MM.1S (cell line): ENCODE results near the gene RNF212.

Experiments used
- DNase-seq: peaks from one replicate; pipeline ENCODE4 v3.0.0-alpha.2; 2015
- H2AFZ ChIP-seq: fragments of 300-600 bp; sonication (generic); 2 replicates; pipeline ENCODE4 v1.6.0; 2016; ENCODE audit warnings: antibody characterized with exemption, low read length
- H3F3A ChIP-seq: fragments of 300-600 bp; sonication (generic); 2 replicates; pipeline ENCODE4 v1.6.1; 2016; ENCODE audit warnings: mild to moderate bottlenecking, antibody characterized with exemption, low read length, moderate library complexity, mixed read lengths; ENCODE audit not compliant: insufficient read depth
- H3K27ac ChIP-seq: fragments of 300-600 bp; sonication (generic); 2 replicates; pipeline ENCODE4 v1.5.1; 2016; ENCODE audit warnings: mild to moderate bottlenecking, low read length
- H3K27me3 ChIP-seq: fragments of 300-600 bp; sonication (generic); replicated peaks from 2 replicates; pipeline ENCODE4 v1.6.0; 2016; ENCODE audit warnings: low read length; ENCODE audit not compliant: insufficient read depth
- H3K36me3 ChIP-seq: fragments of 300-600 bp; sonication (generic); replicated peaks from 2 replicates; pipeline ENCODE4 v1.6.1; 2016; ENCODE audit warnings: mild to moderate bottlenecking, low read length, mixed read lengths; ENCODE audit not compliant: insufficient read depth
- H3K4me1 ChIP-seq: fragments of 300-600 bp; sonication (generic); 2 replicates; pipeline ENCODE4 v1.6.1; 2016; ENCODE audit warnings: low read length, mixed read lengths
- H3K4me2 ChIP-seq: fragments of 300-600 bp; sonication (generic); 2 replicates; pipeline ENCODE4 v1.6.0; 2016; ENCODE audit warnings: low read depth, low read length
- H3K4me3 ChIP-seq: fragments of 300-600 bp; sonication (generic); 2 replicates; pipeline ENCODE4 v1.5.1; 2016; ENCODE audit warnings: low read length, mixed read lengths
- H3K79me2 ChIP-seq: fragments of 300-600 bp; sonication (generic); 2 replicates; pipeline ENCODE4 v1.6.1; 2016; ENCODE audit warnings: mixed run types, low read length, mixed read lengths
- H3K9ac ChIP-seq: fragments of 300-600 bp; sonication (generic); 2 replicates; pipeline ENCODE4 v1.6.1; 2016; ENCODE audit warnings: low read length, mixed read lengths
- H3K9me2 ChIP-seq: fragments of 300-600 bp; sonication (generic); replicated peaks from 2 replicates; pipeline ENCODE4 v1.6.1; 2016; ENCODE audit warnings: mild to moderate bottlenecking, low read length, mixed read lengths; ENCODE audit not compliant: insufficient read depth
- H3K9me3 ChIP-seq: fragments of 300-600 bp; sonication (generic); replicated peaks from 2 replicates; pipeline ENCODE4 v1.6.1; 2016; ENCODE audit warnings: mild to moderate bottlenecking, low read length, mixed read lengths; ENCODE audit not compliant: insufficient read depth
- H4K20me1 ChIP-seq: fragments of 300-600 bp; sonication (generic); 2 replicates; pipeline ENCODE4 v1.6.1; 2016; ENCODE audit warnings: mild to moderate bottlenecking, low read length, moderate library complexity, mixed read lengths; ENCODE audit not compliant: insufficient read depth
- EZH2 ChIP-seq: fragments of 300-600 bp; sonication (generic); optimal IDR thresholded peaks from 2 replicates; pipeline ENCODE3; 2017; ENCODE audit warnings: low read depth, mild to moderate bottlenecking, antibody characterized with exemption, low read length, mixed read lengths
- EZH2phosphoT487 ChIP-seq: fragments of 300-600 bp; sonication (generic); IDR thresholded peaks from 2 replicates; pipeline ENCODE4 v1.6.1; 2018; ENCODE audit warnings: antibody characterized with exemption, low read length
- TF ChIP-seq, protein P1 (sequence below): fragments of 300-600 bp; sonication (generic); IDR thresholded peaks from 2 replicates; pipeline ENCODE4 v1.5.1; 2016; ENCODE audit warnings: antibody characterized with exemption, low read length, mixed read lengths

Gene RNF212

GRCh38 chr4:1153567-1154090 is 40.3 kb upstream of the RNF212 start:
- Histone ChIP-seq H3K4me1 (0 out of 2 replicates have a peak, but pooled peaks cover 8% of the 10 kb centered on the region), H4K20me1 (no peaks in the 10 kb centered on the region), H3K9me3 (no peaks in the 10 kb centered on the region), H2AFZ (no peak overlapping the region), H3K4me2 (no peak overlapping the region), H3F3A (no peaks in the 10 kb centered on the region), H3K27me3 (peaks cover 24% of the 10 kb centered on the region), H3K27ac (no peak overlapping the region), H3K36me3 (no peaks in the 10 kb centered on the region), H3K9ac (no peak overlapping the region), H3K9me2 (no peaks in the 10 kb centered on the region), H3K79me2 (no peaks in the 10 kb centered on the region), H3K4me3 (no peak overlapping the region)
- TF ChIP-seq EZH2phosphoT487 (no peak), EZH2 (no peak)
- TF ChIP-seq, protein P1, sequence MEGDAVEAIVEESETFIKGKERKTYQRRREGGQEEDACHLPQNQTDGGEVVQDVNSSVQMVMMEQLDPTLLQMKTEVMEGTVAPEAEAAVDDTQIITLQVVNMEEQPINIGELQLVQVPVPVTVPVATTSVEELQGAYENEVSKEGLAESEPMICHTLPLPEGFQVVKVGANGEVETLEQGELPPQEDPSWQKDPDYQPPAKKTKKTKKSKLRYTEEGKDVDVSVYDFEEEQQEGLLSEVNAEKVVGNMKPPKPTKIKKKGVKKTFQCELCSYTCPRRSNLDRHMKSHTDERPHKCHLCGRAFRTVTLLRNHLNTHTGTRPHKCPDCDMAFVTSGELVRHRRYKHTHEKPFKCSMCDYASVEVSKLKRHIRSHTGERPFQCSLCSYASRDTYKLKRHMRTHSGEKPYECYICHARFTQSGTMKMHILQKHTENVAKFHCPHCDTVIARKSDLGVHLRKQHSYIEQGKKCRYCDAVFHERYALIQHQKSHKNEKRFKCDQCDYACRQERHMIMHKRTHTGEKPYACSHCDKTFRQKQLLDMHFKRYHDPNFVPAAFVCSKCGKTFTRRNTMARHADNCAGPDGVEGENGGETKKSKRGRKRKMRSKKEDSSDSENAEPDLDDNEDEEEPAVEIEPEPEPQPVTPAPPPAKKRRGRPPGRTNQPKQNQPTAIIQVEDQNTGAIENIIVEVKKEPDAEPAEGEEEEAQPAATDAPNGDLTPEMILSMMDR, result no peak
- no peak for DNase-seq

GRCh38 chr4:1152290-1152689 is 38.9 kb upstream of the RNF212 start:
- no peaks in the 10 kb centered on the region for H4K20me1 ChIP-seq
- H3K9ac ChIP-seq, result no peak overlapping the region
- no peak overlapping the region for H3K27ac ChIP-seq
- no peaks in the 10 kb centered on the region for H3K9me2 ChIP-seq
- TF ChIP-seq EZH2, result no peak
- TF ChIP-seq, protein P1, result no peak
- no peak for TF ChIP-seq EZH2phosphoT487
- no peaks in the 10 kb centered on the region for H3F3A ChIP-seq
- no peaks in the 10 kb centered on the region for H3K9me3 ChIP-seq
- no peak overlapping the region for H3K4me2 ChIP-seq
- H3K79me2 ChIP-seq, result no peaks in the 10 kb centered on the region
- no peaks in the 10 kb centered on the region for H3K36me3 ChIP-seq
- DNase-seq, result no peak
- peaks cover 33% of the 10 kb centered on the region for H3K27me3 ChIP-seq
- no peak overlapping the region for H3K4me3 ChIP-seq
- H3K4me1 ChIP-seq, result 0 out of 2 replicates have a peak, but pooled peaks cover 8% of the 10 kb centered on the region
- no peak overlapping the region for H2AFZ ChIP-seq

- H3K4me2 ChIP-seq, result no peak overlapping the region
- H3K4me3 ChIP-seq, result no peak overlapping the region
- H3K9ac ChIP-seq, result no peak overlapping the region
- H3K36me3 ChIP-seq, result no peaks in the 10 kb centered on the region
- H3F3A ChIP-seq, result no peaks in the 10 kb centered on the region
- no peaks in the 10 kb centered on the region for H4K20me1 ChIP-seq
- H3K4me1 ChIP-seq, result 0 out of 2 replicates have a peak, but pooled peaks cover 8% of the 10 kb centered on the region
- no peaks in the 10 kb centered on the region for H3K9me2 ChIP-seq
- no peak for DNase-seq
- H2AFZ ChIP-seq, result no peak overlapping the region
- H3K9me3 ChIP-seq, result no peaks in the 10 kb centered on the region
- peaks cover 33% of the 10 kb centered on the region for H3K27me3 ChIP-seq
- no peak overlapping the region for H3K27ac ChIP-seq
- TF ChIP-seq, protein P1, result no peak
- TF ChIP-seq EZH2phosphoT487, result no peak
- TF ChIP-seq EZH2, result no peak
- no peaks in the 10 kb centered on the region for H3K79me2 ChIP-seq
Measured at GRCh38 chr4:1151541-1151940, 38.2 kb upstream of the RNF212 start.
